DOHH2 (cell line): ENCODE measurements around the gene LRMDA.

Experiments used
- H3F3A ChIP-seq: fragments of 200-600 bp; sonication (generic), shearing (Covaris generic); 2 replicates; pipeline ENCODE4 v1.6.0; 2016; ENCODE audit warnings: antibody characterized with exemption, mild to moderate bottlenecking; ENCODE audit not compliant: control insufficient read depth, insufficient read depth
- H3K27ac ChIP-seq: fragments of 200-600 bp; sonication (generic); 2 replicates; pipeline ENCODE4 v1.5.1; 2014; ENCODE audit warnings: low read depth, mild to moderate bottlenecking, low read length, moderate library complexity
- H3K27me3 ChIP-seq: fragments of 200-600 bp; sonication (generic); 2 replicates; pipeline ENCODE4 v1.6.1; 2014; ENCODE audit warnings: mild to moderate bottlenecking, low read length, mixed read lengths; ENCODE audit not compliant: control insufficient read depth
- H3K36me3 ChIP-seq: fragments of 200-600 bp; sonication (generic); 2 replicates; pipeline ENCODE4 v1.6.1; 2014; ENCODE audit warnings: mild to moderate bottlenecking, low read length, moderate library complexity, mixed read lengths; ENCODE audit not compliant: control insufficient read depth
- H3K4me1 ChIP-seq: fragments of 200-600 bp; sonication (generic); 2 replicates; pipeline ENCODE4 v1.6.1; 2014; ENCODE audit warnings: mild to moderate bottlenecking, low read length, mixed read lengths; ENCODE audit not compliant: control insufficient read depth
- H3K4me2 ChIP-seq: fragments of 200-600 bp; sonication (generic); 2 replicates; pipeline ENCODE4 v1.6.0; 2014; ENCODE audit warnings: mild to moderate bottlenecking, low read length, moderate library complexity
- H3K4me3 ChIP-seq: fragments of 200-600 bp; sonication (generic); 2 replicates; pipeline ENCODE4 v1.5.1; 2014; ENCODE audit warnings: mild to moderate bottlenecking, low read length, mixed read lengths
- H3K79me2 ChIP-seq: fragments of 200-600 bp; sonication (generic); 2 replicates; pipeline ENCODE4 v1.6.1; 2014; ENCODE audit warnings: mild to moderate bottlenecking, low read length, mixed read lengths; ENCODE audit not compliant: control insufficient read depth
- H3K9me2 ChIP-seq: fragments of 200-600 bp; sonication (generic); replicated peaks from 2 replicates; pipeline ENCODE4 v1.6.1; 2014; ENCODE audit warnings: mild to moderate bottlenecking, low read length, mixed read lengths; ENCODE audit not compliant: control insufficient read depth
- H3K9me3 ChIP-seq: fragments of 200-600 bp; sonication (generic); 2 replicates; pipeline ENCODE4 v1.6.1; 2014; ENCODE audit warnings: antibody characterized with exemption, low read length, mixed read lengths; ENCODE audit not compliant: control insufficient read depth, insufficient read depth
- H4K20me1 ChIP-seq: fragments of 200-600 bp; sonication (generic); 2 replicates; pipeline ENCODE4 v1.6.0; 2014; ENCODE audit warnings: low read depth, mild to moderate bottlenecking, antibody characterized with exemption, low read length, moderate library complexity; ENCODE audit not compliant: control insufficient read depth, insufficient read depth
- CTCF ChIP-seq: fragments of 200-600 bp; sonication (generic); IDR thresholded peaks from one replicate; pipeline ENCODE4 v1.5.1; 2014; ENCODE audit warnings: antibody characterized with exemption, mild to moderate bottlenecking, low read depth, low read length; ENCODE audit not compliant: poor library complexity, severe bottlenecking
- EZH2phosphoT487 ChIP-seq: fragments of 200-600 bp; sonication (generic); IDR thresholded peaks from 2 replicates; pipeline ENCODE4 v1.6.1; 2017; ENCODE audit warnings: borderline replicate concordance, mild to moderate bottlenecking, antibody characterized with exemption, low read length, moderate library complexity, mixed read lengths

The LRMDA gene

DNA sequence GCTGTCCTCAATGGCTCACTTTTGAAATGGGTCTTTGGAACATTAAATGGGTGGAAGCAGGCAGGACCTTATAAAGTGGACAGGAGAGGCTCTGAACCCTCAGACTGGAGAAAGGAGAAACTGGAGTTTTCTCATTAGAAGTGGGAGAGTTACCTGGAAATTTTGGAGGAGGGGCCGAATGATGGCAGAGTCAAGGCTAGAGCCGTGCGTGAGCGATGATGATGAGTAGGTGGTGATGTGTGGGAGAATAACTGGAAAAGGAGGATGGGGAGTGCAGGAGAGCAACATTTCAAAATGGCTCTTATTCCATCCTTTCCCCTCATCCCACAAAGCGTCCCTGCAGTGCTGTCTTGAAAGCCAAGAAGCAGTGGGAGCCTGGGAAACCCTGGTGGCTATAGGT lies 274.0 kb downstream of the LRMDA start:
- H3K9me3 ChIP-seq = no peaks in the 10 kb centered on the region
- H3K4me2 ChIP-seq = no peak overlapping the region
- no peaks in the 10 kb centered on the region for H3K9me2 ChIP-seq
- TF ChIP-seq CTCF (no peak), EZH2phosphoT487 (no peak)
- H3K27me3 ChIP-seq = no peaks in the 10 kb centered on the region
- H3K4me1 ChIP-seq = no peaks in the 10 kb centered on the region
- no peaks in the 10 kb centered on the region for H3K36me3 ChIP-seq
- H3K4me3 ChIP-seq = no peak overlapping the region
- no peaks in the 10 kb centered on the region for H4K20me1 ChIP-seq
- no peaks in the 10 kb centered on the region for H3K79me2 ChIP-seq
- no peak overlapping the region for H3K27ac ChIP-seq
- H3F3A ChIP-seq = no peaks in the 10 kb centered on the region

- Histone ChIP-seq H3K27ac (no peak overlapping the region), H3K27me3 (no peaks in the 10 kb centered on the region), H3K36me3 (no peaks in the 10 kb centered on the region), H3K4me2 (no peak overlapping the region), H3K79me2 (no peaks in the 10 kb centered on the region), H3K9me2 (no peaks in the 10 kb centered on the region), H3F3A (no peaks in the 10 kb centered on the region), H3K4me1 (no peaks in the 10 kb centered on the region), H4K20me1 (no peaks in the 10 kb centered on the region), H3K9me3 (no peaks in the 10 kb centered on the region), H3K4me3 (no peak overlapping the region)
- TF ChIP-seq CTCF = no peak
- TF ChIP-seq EZH2phosphoT487 = no peak
Measured at GRCh38 chr10:75707080-75707840, 275.8 kb downstream of the LRMDA start.

DNA sequence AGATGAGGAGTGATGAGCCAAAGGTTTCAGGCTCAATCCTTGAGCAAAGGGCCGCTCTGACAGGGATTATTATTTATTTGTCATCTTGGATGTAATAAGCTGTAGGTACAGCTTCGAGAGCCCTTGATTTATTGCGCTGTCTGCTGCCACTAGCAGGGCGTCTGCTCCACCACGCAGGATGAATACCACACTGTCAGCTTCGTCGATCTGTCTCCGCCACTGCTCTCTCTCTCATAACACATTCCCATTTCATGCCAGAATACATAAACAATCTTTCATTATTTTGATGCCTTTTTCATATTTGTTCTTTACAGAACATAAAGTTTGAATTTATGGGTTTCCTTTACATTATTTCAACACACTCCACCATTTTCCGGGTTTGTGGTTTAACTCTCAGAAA lies 276.6 kb downstream of the LRMDA start:
- Histone ChIP-seq H3K9me2 (no peaks in the 10 kb centered on the region), H3F3A (no peaks in the 10 kb centered on the region), H4K20me1 (no peaks in the 10 kb centered on the region), H3K27me3 (no peaks in the 10 kb centered on the region), H3K4me2 (no peak overlapping the region), H3K36me3 (no peaks in the 10 kb centered on the region), H3K27ac (no peak overlapping the region), H3K4me1 (no peaks in the 10 kb centered on the region), H3K79me2 (no peaks in the 10 kb centered on the region), H3K4me3 (no peak overlapping the region), H3K9me3 (no peaks in the 10 kb centered on the region)
- TF ChIP-seq EZH2phosphoT487 (no peak), CTCF (no peak)
